ENCODE data around the gene REX1BD. TPM values are rescaled to one million over a fixed set of nuclear protein-coding genes. Genes with fewer than 3 reads are reported as not detected.
A peak's percentile ranks its signal among the peaks of the same experiment; 100 is the strongest.

REX1BD gene
- total and polyA plus RNA-seq, 2 donors (not counting 1 experiment from before 2014, with no cell fraction given): 90.9 to 164 TPM

DNA sequence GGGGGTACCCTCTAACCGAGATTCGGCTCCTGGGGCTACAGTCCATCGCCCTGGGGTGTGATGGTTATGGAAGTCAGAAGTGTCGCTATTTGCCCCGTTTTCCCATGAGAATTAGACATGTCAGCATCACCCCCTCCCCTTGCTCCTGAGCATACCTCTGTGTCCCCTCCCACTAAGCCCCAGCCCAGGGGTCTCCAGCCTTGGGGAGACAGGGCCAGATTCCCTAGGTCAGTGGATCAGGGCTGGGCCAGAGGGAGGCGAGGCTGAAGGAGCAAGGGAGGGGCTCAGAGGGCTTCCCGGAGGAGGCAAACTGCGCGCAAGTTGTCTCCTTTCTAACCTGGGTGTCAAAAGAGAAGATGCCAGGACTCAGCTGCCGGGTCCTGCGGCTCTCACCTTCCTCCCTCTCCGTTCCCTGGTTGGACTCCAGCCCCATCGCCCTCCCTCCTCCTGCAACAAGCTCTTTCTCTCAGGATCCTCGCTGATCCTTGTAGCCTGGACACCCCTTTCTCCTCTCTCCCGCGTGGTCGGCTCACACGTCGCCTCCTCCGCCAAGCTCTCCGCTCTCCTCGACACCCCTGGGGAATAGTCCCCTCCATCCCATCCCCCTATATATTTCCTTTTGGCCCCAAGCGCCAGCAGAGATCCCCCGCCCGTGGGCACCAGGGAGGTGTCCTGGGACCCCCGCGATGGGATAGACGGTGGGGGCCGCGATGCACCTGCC lies 23.6 kb downstream of the REX1BD start:
- peaks cover 56% of the 10 kb centered on the region for H3K27me3 Mint-ChIP-seq
- ChIA-PET POLR2A (interaction anchor here (0.6 to 1.0 kb wide), 3 partner anchors 10 to 219 kb away, joined by 4 to 5 read pairs (median 4); no protein-coding TSS in a partner anchor), CTCF (interaction anchor here (0.8 to 1.7 kb wide), 3 partner anchors 9 to 220 kb away, joined by 3 to 6 read pairs (median 4); no protein-coding TSS in a partner anchor)
- no peaks in the 10 kb centered on the region for H3K9me3 Mint-ChIP-seq (ENCODE audit: insufficient read depth)
- peak overlapping the region; percentile 97 for H3K4me2 ChIP-seq (replicated peaks; ENCODE audit: low read depth, low read length, poor library complexity, severe bottlenecking)
- DNase-seq (peak; percentile 55), ATAC-seq (ENCODE audit: low read depth) (peak; percentile 34)
- H3K9ac ChIP-seq (ENCODE audit: low read length): peak overlapping the region; percentile 69
- H3K4me1 Mint-ChIP-seq: peaks cover 35% of the 10 kb centered on the region
- no peak overlapping the region for H3K27ac ChIP-seq (ENCODE audit: low read length in 2 of 2)
- H3K4me3 ChIP-seq (ENCODE audit: control extremely low read depth in 1 of 5, extremely low read depth in 1 of 5, insufficient read depth in 1 of 5, low read depth in 2 of 5, low read length in 4 of 5): peak overlapping the region in 4 of 5 experiments; percentile 20 to 61 (median 51)
- intact Hi-C loops (cut with micrococcal nuclease): no loop called here
- H3K79me2 ChIP-seq (ENCODE audit: control insufficient read depth, insufficient read depth, low read length): no peaks in the 10 kb centered on the region
- no peaks in the 10 kb centered on the region for H4K20me1 ChIP-seq (ENCODE audit: control insufficient read depth, insufficient read depth, low read length, poor library complexity, severe bottlenecking)
- TF ChIP-seq, protein P1, sequence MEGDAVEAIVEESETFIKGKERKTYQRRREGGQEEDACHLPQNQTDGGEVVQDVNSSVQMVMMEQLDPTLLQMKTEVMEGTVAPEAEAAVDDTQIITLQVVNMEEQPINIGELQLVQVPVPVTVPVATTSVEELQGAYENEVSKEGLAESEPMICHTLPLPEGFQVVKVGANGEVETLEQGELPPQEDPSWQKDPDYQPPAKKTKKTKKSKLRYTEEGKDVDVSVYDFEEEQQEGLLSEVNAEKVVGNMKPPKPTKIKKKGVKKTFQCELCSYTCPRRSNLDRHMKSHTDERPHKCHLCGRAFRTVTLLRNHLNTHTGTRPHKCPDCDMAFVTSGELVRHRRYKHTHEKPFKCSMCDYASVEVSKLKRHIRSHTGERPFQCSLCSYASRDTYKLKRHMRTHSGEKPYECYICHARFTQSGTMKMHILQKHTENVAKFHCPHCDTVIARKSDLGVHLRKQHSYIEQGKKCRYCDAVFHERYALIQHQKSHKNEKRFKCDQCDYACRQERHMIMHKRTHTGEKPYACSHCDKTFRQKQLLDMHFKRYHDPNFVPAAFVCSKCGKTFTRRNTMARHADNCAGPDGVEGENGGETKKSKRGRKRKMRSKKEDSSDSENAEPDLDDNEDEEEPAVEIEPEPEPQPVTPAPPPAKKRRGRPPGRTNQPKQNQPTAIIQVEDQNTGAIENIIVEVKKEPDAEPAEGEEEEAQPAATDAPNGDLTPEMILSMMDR (IDR thresholded peaks at IDR 0.05): no peak
- peak; percentile 69 for TF ChIP-seq EZH2 (IDR thresholded peaks at IDR 0.05; ENCODE audit: borderline replicate concordance, insufficient read depth, low read depth, low read length, poor library complexity, severe bottlenecking)
- H3K27ac Mint-ChIP-seq: no peak overlapping the region
- peak overlapping the region; percentile 78 for H2AFZ ChIP-seq (ENCODE audit: insufficient read depth, low read depth, low read length, poor library complexity, severe bottlenecking)
- H3K4me1 ChIP-seq (ENCODE audit: control insufficient read depth in 2 of 2, insufficient read depth in 2 of 2, low read length in 2 of 2): peaks cover 37 to 49% of the 10 kb centered on the region in 2 donors
- H3K27me3 ChIP-seq (replicated peaks in 1 of 4; ENCODE audit: control extremely low read depth in 1 of 4, control insufficient read depth in 3 of 4, insufficient read depth in 4 of 4, low read length in 3 of 4): peaks cover 0 to 90% (median 65%) of the 10 kb centered on the region in 4 experiments
- peak overlapping the region; percentile 85 for H3K4me3 Mint-ChIP-seq
- H3K9me3 ChIP-seq (ENCODE audit: control extremely low read depth in 1 of 3, control insufficient read depth in 2 of 3, insufficient read depth in 1 of 3, low read length in 2 of 3): peaks cover 0 to 29% (median 0%) of the 10 kb centered on the region in 3 donors
- 2% methylated on average over 25 of the region's 30 CpGs for WGBS (ENCODE audit: insufficient coverage)
- H3K36me3 ChIP-seq (replicated peaks in 1 of 2; ENCODE audit: control extremely low read depth in 1 of 2, control insufficient read depth in 1 of 2, extremely low read depth in 1 of 2, insufficient read depth in 2 of 2, low read length in 1 of 2): no peaks in the 10 kb centered on the region

All from B cell (primary cell).